Transverse colon (tissue), 3 donors: Measurements from ENCODE around the gene SHC3.

Source experiments
- CTCF ChIP-seq, 5 experiments: fragments of 200-600 bp in 3 of 5; fragments of 450-650 bp in 2 of 5; sonication (generic) in 3 of 5; IDR thresholded peaks; 1 replicate in 2 of 5; 2 replicates in 3 of 5; pipeline ENCODE4 v1.5.1; 2016 to 2017; ENCODE audit warnings: antibody characterized with exemption in 5 of 5, inconsistent platforms in 3 of 5, mild to moderate bottlenecking in 2 of 5, moderate library complexity in 1 of 5
- POLR2A ChIP-seq: fragments of 450-650 bp; IDR thresholded peaks from one replicate; pipeline ENCODE4 v1.6.1; 2016; ENCODE audit warnings: antibody characterized with exemption, mild to moderate bottlenecking, moderate library complexity

GRCh38 chr9:89109666-89110065, 69.0 kb downstream of the SHC3 start:
- TF ChIP-seq POLR2A (no peak), CTCF (IDR thresholded peaks at IDR 0.05) (no peak)
